SK-N-SH (cell line): ENCODE results near the gene OOSP1. TPM values are rescaled to one million over a fixed set of nuclear protein-coding genes. Genes with fewer than 3 reads are reported as not detected.

ENCODE experiments used
- CTCF ChIA-PET: fragments of 300-600, 350-600 bp; formaldehyde crosslinking; extraction: SDS; loops from one replicate; lab custom pipeline; 2021; lab: Yijun Ruan, JAX
- POLR2A ChIA-PET: fragments of 350-600 bp; sonication (Branson Sonifier 250); formaldehyde crosslinking; extraction: SDS; loops from one replicate; lab custom pipeline; 2020; ENCODE audit warnings: antibody characterized with exemption, inconsistent platforms; lab: Yijun Ruan, JAX
- DNase-seq: peaks from one replicate; pipeline ENCODE4 v3.0.0; 2012
- H2AFZ ChIP-seq: fragments of 200-600 bp; sonication (generic); 2 replicates; pipeline ENCODE4 v1.8.1; 2016; ENCODE audit warnings: antibody characterized with exemption, mild to moderate bottlenecking, low read depth
- H3F3A ChIP-seq: fragments of 200-600 bp; sonication (generic); replicated peaks from 2 replicates; pipeline ENCODE3; 2016; ENCODE audit warnings: antibody characterized with exemption, mild to moderate bottlenecking; ENCODE audit not compliant: insufficient read depth
- H3K27ac ChIP-seq, 2 experiments: fragments of 200-500 bp in 1 of 2; fragments of 200-600 bp in 1 of 2; sonication (Bioruptor generic) in 1 of 2; sonication (generic), shearing (Covaris generic) in 1 of 2; 2 replicates each; pipeline versions ENCODE4 v1.5.1 to v1.6.1; 2014 to 2016; ENCODE audit warnings: low read depth in 2 of 2, inconsistent platforms in 1 of 2, low read length in 1 of 2, mild to moderate bottlenecking in 1 of 2, mixed read lengths in 1 of 2
- H3K27me3 ChIP-seq: fragments of 200-600 bp; sonication (generic), shearing (Covaris generic); 2 replicates; pipeline ENCODE4 v1.6.1; 2016; ENCODE audit warnings: mixed run types; ENCODE audit not compliant: insufficient read depth
- H3K36me3 ChIP-seq, 2 experiments: fragments of 200-500 bp in 1 of 2; fragments of 200-600 bp in 1 of 2; sonication (Bioruptor generic) in 1 of 2; sonication (generic) in 1 of 2; replicated peaks in 1 of 2; 2 replicates each; pipeline versions ENCODE3 to v1.5.1; 2014 to 2016; ENCODE audit warnings: low read length in 1 of 2, mild to moderate bottlenecking in 1 of 2; ENCODE audit not compliant: insufficient read depth in 2 of 2, control insufficient read depth in 1 of 2
- H3K4me1 ChIP-seq, 2 experiments: fragments of 200-500 bp in 1 of 2; fragments of 200-600 bp in 1 of 2; sonication (Bioruptor generic) in 1 of 2; sonication (generic), shearing (Covaris generic) in 1 of 2; 2 replicates each; pipeline versions ENCODE4 v1.5.1 to v1.6.1; 2014 to 2016; ENCODE audit warnings: low read depth in 1 of 2, low read length in 1 of 2, mixed run types in 1 of 2; ENCODE audit not compliant: insufficient read depth in 2 of 2, control insufficient read depth in 1 of 2
- H3K4me2 ChIP-seq: fragments of 200-600 bp; sonication (generic), shearing (Covaris generic); 2 replicates; pipeline ENCODE4 v1.6.1; 2017; ENCODE audit warnings: mixed run types
- H3K4me3 ChIP-seq, 2 experiments: fragments of 200-500 bp in 1 of 2; fragments of 200-600 bp in 1 of 2; sonication (Bioruptor generic) in 1 of 2; sonication (generic), shearing (Covaris generic) in 1 of 2; 2 replicates each; pipeline versions ENCODE4 v1.5.1 to v1.8.1; 2014 to 2016; ENCODE audit warnings: low read depth in 2 of 2, inconsistent platforms in 1 of 2, low read length in 1 of 2, mild to moderate bottlenecking in 1 of 2, mixed read lengths in 1 of 2, moderate library complexity in 1 of 2
- H3K79me2 ChIP-seq: fragments of 200-600 bp; sonication (generic); 2 replicates; pipeline ENCODE4 v1.8.1; 2017; ENCODE audit warnings: mild to moderate bottlenecking; ENCODE audit not compliant: insufficient read depth
- H3K9ac ChIP-seq: fragments of 200-600 bp; sonication (generic); 2 replicates; pipeline ENCODE4 v1.6.1; 2017; ENCODE audit warnings: mixed run types
- H3K9me2 ChIP-seq: fragments of 200-600 bp; sonication (generic); 2 replicates; pipeline ENCODE4 v1.6.1; 2017; ENCODE audit warnings: mixed run types
- H3K9me3 ChIP-seq: fragments of 200-600 bp; sonication (generic); 2 replicates; pipeline ENCODE4 v1.6.1; 2017; ENCODE audit warnings: mixed run types, mild to moderate bottlenecking, moderate library complexity
- H4K20me1 ChIP-seq: fragments of 200-600 bp; sonication (generic); 2 replicates; pipeline ENCODE4 v1.6.1; 2017; ENCODE audit warnings: mild to moderate bottlenecking, mixed run types; ENCODE audit not compliant: insufficient read depth
- ELF1 ChIP-seq: IDR thresholded peaks from 2 replicates; pipeline ENCODE4 v1.4.0; 2012
- EZH2phosphoT487 ChIP-seq: fragments of 200-600 bp; sonication (generic); IDR thresholded peaks from 2 replicates; pipeline ENCODE4 v1.6.1; 2017; ENCODE audit warnings: low read depth, mixed run types, mild to moderate bottlenecking, antibody characterized with exemption, moderate library complexity, borderline replicate concordance
- FOSL2 ChIP-seq: IDR thresholded peaks from 2 replicates; pipeline ENCODE4 v1.4.0; 2012; ENCODE audit warnings: low read depth, mild to moderate bottlenecking, moderate library complexity, borderline replicate concordance
- FOXM1 ChIP-seq: IDR thresholded peaks from 2 replicates; pipeline ENCODE4 v1.4.0; 2012; ENCODE audit warnings: low read depth, mild to moderate bottlenecking
- JUND ChIP-seq: IDR thresholded peaks from 2 replicates; pipeline ENCODE4 v1.4.0; 2012
- MEF2A ChIP-seq: IDR thresholded peaks from 2 replicates; pipeline ENCODE4 v1.4.0; 2012; ENCODE audit warnings: low read depth, borderline replicate concordance
- MXI1 ChIP-seq: IDR thresholded peaks from 2 replicates; pipeline ENCODE4 v1.6.1; 2012; ENCODE audit warnings: mild to moderate bottlenecking, low read depth, low read length, improper control_type of control experiment
- NFIC ChIP-seq: IDR thresholded peaks from 2 replicates; pipeline ENCODE4 v1.4.0; 2012; ENCODE audit warnings: borderline replicate concordance
- NRF1 ChIP-seq: IDR thresholded peaks from 2 replicates; pipeline ENCODE4 v1.6.1; 2012; ENCODE audit warnings: low read depth, mild to moderate bottlenecking, low read length
- POLR2AphosphoS5 ChIP-seq: IDR thresholded peaks from 2 replicates; pipeline ENCODE4 v1.6.1; 2012; ENCODE audit warnings: low read depth, low read length
- RFX5 ChIP-seq: IDR thresholded peaks from 2 replicates; pipeline ENCODE4 v1.6.1; 2012; ENCODE audit warnings: mild to moderate bottlenecking, improper control_type of control experiment, low read length
- SIN3A ChIP-seq: IDR thresholded peaks from 2 replicates; pipeline ENCODE4 v1.6.1; 2012; ENCODE audit warnings: low read depth, mild to moderate bottlenecking, low read length, moderate library complexity, borderline replicate concordance
- SMC3 ChIP-seq: IDR thresholded peaks from 2 replicates; pipeline ENCODE4 v1.6.1; 2012; ENCODE audit warnings: low read depth, low read length, improper control_type of control experiment
- TAF1 ChIP-seq: IDR thresholded peaks from 2 replicates; pipeline ENCODE4 v1.6.1; 2012; ENCODE audit warnings: low read depth, mild to moderate bottlenecking, low read length, moderate library complexity, borderline replicate concordance
- USF1 ChIP-seq: IDR thresholded peaks from 2 replicates; pipeline ENCODE4 v1.4.0; 2012; ENCODE audit warnings: low read depth, borderline replicate concordance
- WGBS: methylation state at CpG from one replicate; pipeline ENCODE4 v1.1.6; 2017; ENCODE audit warnings: low lambda C conversion rate; 5-methylcytosine and 5-hydroxymethylcytosine counted together
- polyA plus RNA-seq, 3 experiments: library from polyadenylated mRNA; depleted of rRNA; stranded (reverse); fragments of >200 nt; gene quantifications; 2 replicates each; pipeline ENCODE4 v1.2.3, GENCODE V29; 2012
- TF ChIP-seq, protein P1 (sequence below): IDR thresholded peaks from 2 replicates; pipeline ENCODE4; 2012
- TF ChIP-seq, protein P2 (sequence below): IDR thresholded peaks from 2 replicates; pipeline ENCODE4 v1.4.0; 2012; ENCODE audit warnings: low read depth, borderline replicate concordance
- TF ChIP-seq, protein P3 (sequence below): fragments of 150-350 bp; IDR thresholded peaks from 2 replicates; pipeline ENCODE4 v1.6.1; 2016; ENCODE audit warnings: mild to moderate bottlenecking, low read depth, low read length
- TF ChIP-seq, protein P4 (sequence below): IDR thresholded peaks from 2 replicates; pipeline ENCODE4 v1.4.0; 2012; ENCODE audit warnings: low read depth
- TF ChIP-seq, protein P5 (sequence below): fragments of 150-350 bp; IDR thresholded peaks from 2 replicates; pipeline ENCODE4 v1.6.1; 2017; ENCODE audit warnings: antibody characterized with exemption, low read length, low read depth, borderline replicate concordance

Gene OOSP1
- polyA plus RNA-seq, 1 of the 3 experiments (the other 2 are of a cell fraction) = not detected

DNA sequence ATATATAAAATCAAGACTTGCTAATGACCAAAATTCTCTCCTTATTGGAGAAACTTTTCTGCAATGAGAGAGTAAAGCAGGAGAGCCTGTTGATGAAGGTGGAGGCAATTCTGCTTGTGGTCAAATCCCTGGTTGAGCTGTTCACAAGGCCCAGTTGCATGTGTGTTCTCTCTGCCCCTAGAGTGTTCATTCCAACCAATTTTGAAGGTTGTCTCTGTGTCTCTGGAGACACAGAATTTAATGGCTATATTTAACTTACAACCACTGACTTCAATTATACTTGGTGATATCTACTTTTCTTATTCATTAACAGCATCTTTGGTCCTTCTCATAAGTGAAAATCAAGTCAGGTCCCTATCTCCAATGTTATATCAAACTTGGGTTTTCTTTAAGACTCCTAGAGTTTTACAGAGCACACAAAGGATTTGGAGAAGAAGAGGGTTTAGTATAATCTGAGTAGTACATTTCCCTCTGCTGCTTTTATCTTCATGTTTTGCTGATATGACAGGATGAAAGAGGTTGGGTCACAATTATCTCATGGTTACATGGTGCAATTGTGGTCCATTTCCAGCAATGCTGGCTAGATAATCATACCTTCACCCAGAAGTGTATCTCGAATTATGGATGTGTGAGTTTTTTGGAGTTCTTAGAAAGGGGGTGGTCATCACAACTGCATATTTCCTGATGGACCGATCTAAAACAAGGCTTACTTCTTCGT is 29.6 kb downstream of the OOSP1 start:
- H3K4me2 ChIP-seq = no peak overlapping the region
- no peaks in the 10 kb centered on the region for H3K9me3 ChIP-seq
- H3K4me1 ChIP-seq = no peaks in the 10 kb centered on the region
- H3K27me3 ChIP-seq = no peaks in the 10 kb centered on the region
- no peak overlapping the region for H2AFZ ChIP-seq
- no peak for DNase-seq
- no peaks in the 10 kb centered on the region for H4K20me1 ChIP-seq
- no peak overlapping the region for H3K4me3 ChIP-seq
- H3K79me2 ChIP-seq = no peaks in the 10 kb centered on the region
- no peak overlapping the region for H3K27ac ChIP-seq
- H3K9ac ChIP-seq = no peak overlapping the region
- H3K9me2 ChIP-seq = no peaks in the 10 kb centered on the region
- TF ChIP-seq MEF2A (no peak), POLR2AphosphoS5 (no peak), RFX5 (no peak), NRF1 (no peak), SIN3A (no peak), ELF1 (no peak), FOSL2 (no peak), TAF1 (no peak), NFIC (no peak)
- TF ChIP-seq, protein P1, sequence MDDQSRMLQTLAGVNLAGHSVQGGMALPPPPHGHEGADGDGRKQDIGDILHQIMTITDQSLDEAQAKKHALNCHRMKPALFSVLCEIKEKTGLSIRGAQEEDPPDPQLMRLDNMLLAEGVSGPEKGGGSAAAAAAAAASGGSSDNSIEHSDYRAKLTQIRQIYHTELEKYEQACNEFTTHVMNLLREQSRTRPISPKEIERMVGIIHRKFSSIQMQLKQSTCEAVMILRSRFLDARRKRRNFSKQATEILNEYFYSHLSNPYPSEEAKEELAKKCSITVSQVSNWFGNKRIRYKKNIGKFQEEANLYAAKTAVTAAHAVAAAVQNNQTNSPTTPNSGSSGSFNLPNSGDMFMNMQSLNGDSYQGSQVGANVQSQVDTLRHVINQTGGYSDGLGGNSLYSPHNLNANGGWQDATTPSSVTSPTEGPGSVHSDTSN = no peak
- TF ChIP-seq, protein P2, sequence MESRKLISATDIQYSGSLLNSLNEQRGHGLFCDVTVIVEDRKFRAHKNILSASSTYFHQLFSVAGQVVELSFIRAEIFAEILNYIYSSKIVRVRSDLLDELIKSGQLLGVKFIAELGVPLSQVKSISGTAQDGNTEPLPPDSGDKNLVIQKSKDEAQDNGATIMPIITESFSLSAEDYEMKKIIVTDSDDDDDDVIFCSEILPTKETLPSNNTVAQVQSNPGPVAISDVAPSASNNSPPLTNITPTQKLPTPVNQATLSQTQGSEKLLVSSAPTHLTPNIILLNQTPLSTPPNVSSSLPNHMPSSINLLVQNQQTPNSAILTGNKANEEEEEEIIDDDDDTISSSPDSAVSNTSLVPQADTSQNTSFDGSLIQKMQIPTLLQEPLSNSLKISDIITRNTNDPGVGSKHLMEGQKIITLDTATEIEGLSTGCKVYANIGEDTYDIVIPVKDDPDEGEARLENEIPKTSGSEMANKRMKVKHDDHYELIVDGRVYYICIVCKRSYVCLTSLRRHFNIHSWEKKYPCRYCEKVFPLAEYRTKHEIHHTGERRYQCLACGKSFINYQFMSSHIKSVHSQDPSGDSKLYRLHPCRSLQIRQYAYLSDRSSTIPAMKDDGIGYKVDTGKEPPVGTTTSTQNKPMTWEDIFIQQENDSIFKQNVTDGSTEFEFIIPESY = no peak
- ChIA-PET CTCF (no interaction called here), POLR2A (no interaction called here)
- WGBS = 13% methylated on average over 3 of the region's 3 CpGs
- H3F3A ChIP-seq = no peaks in the 10 kb centered on the region
- H3K36me3 ChIP-seq = no peaks in the 10 kb centered on the region

- DNase-seq = no peak
- Histone ChIP-seq H3K27me3 (no peaks in the 10 kb centered on the region), H3K9ac (no peak overlapping the region), H4K20me1 (no peaks in the 10 kb centered on the region), H3F3A (no peaks in the 10 kb centered on the region), H3K4me2 (no peak overlapping the region), H3K36me3 (no peaks in the 10 kb centered on the region), H3K4me3 (no peak overlapping the region), H3K9me3 (no peaks in the 10 kb centered on the region), H3K79me2 (no peaks in the 10 kb centered on the region), H3K9me2 (no peaks in the 10 kb centered on the region), H2AFZ (no peak overlapping the region), H3K27ac (no peak overlapping the region), H3K4me1 (no peaks in the 10 kb centered on the region)
- ChIA-PET POLR2A (no interaction called here), CTCF (no interaction called here)
- WGBS = 4% methylated on average over 1 of the region's 1 CpG
- no peak for TF ChIP-seq FOXM1
- TF ChIP-seq, protein P3, sequence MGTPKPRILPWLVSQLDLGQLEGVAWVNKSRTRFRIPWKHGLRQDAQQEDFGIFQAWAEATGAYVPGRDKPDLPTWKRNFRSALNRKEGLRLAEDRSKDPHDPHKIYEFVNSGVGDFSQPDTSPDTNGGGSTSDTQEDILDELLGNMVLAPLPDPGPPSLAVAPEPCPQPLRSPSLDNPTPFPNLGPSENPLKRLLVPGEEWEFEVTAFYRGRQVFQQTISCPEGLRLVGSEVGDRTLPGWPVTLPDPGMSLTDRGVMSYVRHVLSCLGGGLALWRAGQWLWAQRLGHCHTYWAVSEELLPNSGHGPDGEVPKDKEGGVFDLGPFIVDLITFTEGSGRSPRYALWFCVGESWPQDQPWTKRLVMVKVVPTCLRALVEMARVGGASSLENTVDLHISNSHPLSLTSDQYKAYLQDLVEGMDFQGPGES = no peak
- TF ChIP-seq, protein P4, sequence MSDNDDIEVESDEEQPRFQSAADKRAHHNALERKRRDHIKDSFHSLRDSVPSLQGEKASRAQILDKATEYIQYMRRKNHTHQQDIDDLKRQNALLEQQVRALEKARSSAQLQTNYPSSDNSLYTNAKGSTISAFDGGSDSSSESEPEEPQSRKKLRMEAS = no peak
- no peak for TF ChIP-seq MEF2A
- TF ChIP-seq SMC3 = no peak
- TF ChIP-seq, protein P5, sequence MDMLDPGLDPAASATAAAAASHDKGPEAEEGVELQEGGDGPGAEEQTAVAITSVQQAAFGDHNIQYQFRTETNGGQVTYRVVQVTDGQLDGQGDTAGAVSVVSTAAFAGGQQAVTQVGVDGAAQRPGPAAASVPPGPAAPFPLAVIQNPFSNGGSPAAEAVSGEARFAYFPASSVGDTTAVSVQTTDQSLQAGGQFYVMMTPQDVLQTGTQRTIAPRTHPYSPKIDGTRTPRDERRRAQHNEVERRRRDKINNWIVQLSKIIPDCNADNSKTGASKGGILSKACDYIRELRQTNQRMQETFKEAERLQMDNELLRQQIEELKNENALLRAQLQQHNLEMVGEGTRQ = no peak
- TF ChIP-seq, protein P2 = no peak
- no peak for TF ChIP-seq MXI1
- TF ChIP-seq USF1 = no peak
- no peak for TF ChIP-seq JUND
- no peak for TF ChIP-seq EZH2phosphoT487
Measured at GRCh38 chr11:59968395-59968783, 30.2 kb downstream of the OOSP1 start.
